Activated CD4-positive, alpha-beta T cell treated with anti-CD3 and anti-CD28 coated beads, Interleukin-2, amount 50 U/mL, for 4 hours (primary cell): Measurements from ENCODE around the gene CMTM6.
"Not testable (repeated sequence)": the region's sequence is repeated elsewhere in the genome, so short reads cannot be mapped to it uniquely, and the experiment has no call there.

Experiments used
- DNase-seq, 2 experiments: peaks; one replicate each; pipeline ENCODE4 v3.0.0-alpha.2; 2020

The CMTM6 gene

GRCh38 chr3:32502118-32502945 lies at the start of gene CMTM6:
CMTM6 (minus strand) TSS chr3:32502852; CDS start chr3:32502745, 107 bp downstream.
- DNase-seq = peak; percentile 56 to 60

- no peak for DNase-seq
Measured at GRCh38 chr3:32552013-32552412, 49.4 kb upstream of the CMTM6 start.

- no peak for DNase-seq
Measured at GRCh38 chr3:32551496-32551895, 48.8 kb upstream of the CMTM6 start.

- no peak for DNase-seq
Measured at GRCh38 chr3:32551087-32551486, 48.4 kb upstream of the CMTM6 start.

DNA sequence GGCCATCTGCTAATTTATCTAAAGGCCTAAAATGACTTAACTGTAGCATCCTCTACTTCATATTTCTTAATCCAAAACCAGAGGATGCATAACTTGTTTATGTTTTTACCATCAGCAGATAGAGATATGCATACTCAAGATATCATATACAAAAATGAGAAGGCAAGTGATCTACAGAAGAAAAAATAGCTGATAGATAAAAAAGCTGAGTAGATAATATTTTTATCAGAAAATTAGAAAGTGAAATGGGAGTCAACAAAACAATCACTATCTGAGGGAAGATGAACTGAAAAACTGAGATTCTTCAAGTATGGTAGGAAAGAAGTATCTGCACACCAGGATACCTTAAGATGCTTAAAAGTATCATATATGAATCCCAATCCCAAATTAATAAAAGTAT lies 42.7 kb upstream of the CMTM6 start:
- DNase-seq = no peak

DNA sequence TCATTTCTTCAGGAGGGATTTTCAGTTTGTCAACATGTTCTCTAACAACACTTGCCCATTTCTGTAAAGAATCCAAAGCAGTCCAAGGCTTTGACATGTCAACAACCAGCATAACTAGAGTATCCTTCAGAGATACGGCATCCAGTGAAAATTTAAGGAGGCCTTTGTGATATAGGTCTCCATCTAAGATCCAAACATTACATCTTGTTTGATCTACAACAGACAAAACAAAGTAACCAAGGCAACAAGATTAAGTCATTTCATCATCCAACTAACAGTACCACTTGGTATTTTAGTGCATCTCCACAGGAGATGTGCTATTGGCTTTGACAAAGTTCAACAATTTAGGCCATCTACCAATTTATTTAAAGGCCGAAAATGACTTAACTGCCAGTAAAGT lies 42.2 kb upstream of the CMTM6 start:
- DNase-seq = no peak

DNA sequence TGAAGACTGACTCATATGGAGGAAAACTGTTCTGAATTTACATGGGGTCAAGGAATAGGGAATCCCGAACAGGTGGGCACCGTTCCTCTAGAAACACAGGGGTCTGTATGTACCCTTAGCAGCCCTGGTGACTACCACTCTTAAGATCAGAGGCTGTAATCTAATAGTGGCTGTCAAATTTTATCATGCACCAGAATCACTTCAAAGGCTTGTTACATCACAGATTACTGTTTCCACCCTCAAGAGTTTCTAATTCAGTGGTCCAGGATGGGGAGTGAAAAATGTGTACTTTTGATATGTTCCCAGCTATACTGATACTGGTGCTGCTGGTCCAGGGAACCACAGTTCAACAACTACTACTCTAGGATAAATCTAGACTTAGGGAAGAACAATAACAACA lies 40.2 kb upstream of the CMTM6 start:
- no peak for DNase-seq

DNA sequence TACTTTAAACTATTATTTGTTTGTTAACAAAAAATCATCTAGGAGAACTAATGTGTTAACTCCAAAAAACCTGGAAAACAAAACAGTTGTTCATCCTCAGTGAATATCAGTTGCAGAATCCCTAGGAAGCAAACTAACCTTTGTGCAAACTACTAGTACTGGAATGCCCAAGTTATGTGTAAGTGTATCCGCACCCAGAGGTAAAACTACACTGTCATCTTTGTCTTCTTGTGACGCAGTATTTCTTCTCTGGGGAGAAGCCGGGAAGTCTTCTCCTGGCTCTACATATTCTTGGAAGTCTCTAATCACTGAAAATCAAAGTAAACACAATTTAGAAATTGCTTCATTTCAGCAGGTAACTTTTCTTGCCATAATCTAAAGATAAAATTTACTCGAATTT lies 38.2 kb upstream of the CMTM6 start:
- DNase-seq = no peak

GRCh38 chr3:32532434-32532833 lies 29.8 kb upstream of the CMTM6 start:
- DNase-seq = no peak

DNA sequence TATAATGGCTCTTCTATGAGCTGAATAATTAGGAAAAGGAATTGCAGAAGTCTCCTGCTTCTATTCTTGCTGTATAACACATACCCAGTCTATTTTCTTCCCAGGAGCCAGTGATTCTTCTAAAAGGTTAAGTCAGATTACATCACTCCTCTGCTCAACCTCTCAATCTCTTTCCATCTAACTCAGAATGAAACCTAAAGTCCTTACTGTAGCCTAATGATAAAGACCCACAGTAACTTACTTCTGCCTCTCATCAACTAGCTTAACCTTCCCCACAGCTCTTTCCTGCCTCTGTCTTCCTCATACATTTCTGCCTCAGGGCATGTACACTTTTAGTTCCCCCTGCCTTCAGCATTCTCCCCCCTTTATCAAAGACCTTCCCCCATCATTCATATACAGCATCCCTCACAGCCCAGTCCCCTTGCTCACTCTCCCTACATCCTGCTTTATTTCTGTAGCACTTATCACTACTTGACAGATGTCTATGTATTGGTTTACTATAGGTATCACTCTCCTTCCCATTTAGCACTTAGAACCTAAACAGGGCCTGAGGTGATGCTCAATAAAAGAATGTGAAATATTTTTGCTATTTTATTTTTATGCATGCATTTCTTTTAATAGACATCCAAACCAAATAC lies 28.5 kb upstream of the CMTM6 start:
- DNase-seq = no peak

- DNase-seq = no peak
Measured at GRCh38 chr3:32525720-32526119, 23.1 kb upstream of the CMTM6 start.

- no peak for DNase-seq
Measured at GRCh38 chr3:32522682-32523081, 20.0 kb upstream of the CMTM6 start.

DNA sequence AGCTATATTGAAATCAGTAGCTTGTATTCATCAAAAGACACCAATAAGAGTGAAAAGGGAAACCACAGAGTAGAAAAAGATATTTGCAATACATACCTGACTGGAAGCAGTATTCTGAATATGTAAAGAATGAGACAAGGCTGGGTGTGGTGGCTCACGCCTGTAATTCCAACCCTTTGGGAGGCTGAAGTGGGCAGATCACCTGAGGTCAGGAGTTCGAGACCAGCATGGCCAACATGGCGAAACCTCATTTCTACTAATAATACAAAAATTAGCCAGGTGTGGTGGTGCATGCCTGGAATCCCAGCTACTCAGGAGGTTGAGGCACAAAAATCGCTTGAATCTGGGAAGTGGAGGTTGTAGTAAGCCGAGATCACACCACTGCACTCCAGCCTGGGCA lies 16.3 kb upstream of the CMTM6 start:
- DNase-seq = not testable (repeated sequence)

- DNase-seq = not testable (repeated sequence)
Measured at GRCh38 chr3:32516751-32517150, 14.1 kb upstream of the CMTM6 start.

- DNase-seq = no peak
Measured at GRCh38 chr3:32511005-32511404, 8.4 kb upstream of the CMTM6 start.

DNA sequence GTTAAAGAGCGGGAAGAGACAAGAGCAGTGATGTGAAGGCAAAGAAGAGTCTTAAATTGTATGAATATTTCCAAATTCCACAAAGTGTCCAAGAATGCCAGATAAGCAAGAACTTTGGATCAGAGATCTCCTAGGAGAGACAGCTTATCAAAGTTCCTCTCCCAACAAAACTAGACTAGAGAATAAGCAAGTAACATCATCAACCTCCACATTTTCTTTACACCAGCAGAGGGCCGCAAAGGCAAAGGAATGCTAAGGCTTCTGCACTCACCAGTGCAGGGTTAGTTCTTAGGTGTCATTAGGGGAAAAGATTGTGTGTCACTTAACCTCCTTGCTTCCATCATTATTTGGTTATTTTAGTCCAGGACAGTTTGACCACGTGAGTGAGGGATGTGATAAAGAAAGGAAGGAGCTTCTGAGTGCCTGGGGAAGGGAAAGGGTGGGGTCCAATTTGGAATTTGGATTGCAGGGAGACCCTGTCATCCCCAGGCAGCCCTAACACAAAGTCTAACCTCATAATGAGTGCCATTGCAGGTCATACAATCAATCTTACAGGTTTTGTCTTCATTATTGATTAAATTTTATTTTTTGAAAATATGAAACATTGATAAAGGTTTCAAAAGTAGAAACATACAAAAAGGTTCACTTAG lies 7.5 kb upstream of the CMTM6 start:
- DNase-seq = peak; percentile 59 to 63

- no peak for DNase-seq
Measured at GRCh38 chr3:32508711-32509110, 6.1 kb upstream of the CMTM6 start.

GRCh38 chr3:32506466-32506865 lies 3.8 kb upstream of the CMTM6 start:
- DNase-seq = no peak

GRCh38 chr3:32502946-32503286 lies 264 bp upstream of the CMTM6 start:
- no peak for DNase-seq

GRCh38 chr3:32501783-32502117 lies 902 bp downstream of the CMTM6 start:
- DNase-seq = no peak

GRCh38 chr3:32500880-32501782 lies 1.5 kb downstream of the CMTM6 start:
- no peak for DNase-seq

DNA sequence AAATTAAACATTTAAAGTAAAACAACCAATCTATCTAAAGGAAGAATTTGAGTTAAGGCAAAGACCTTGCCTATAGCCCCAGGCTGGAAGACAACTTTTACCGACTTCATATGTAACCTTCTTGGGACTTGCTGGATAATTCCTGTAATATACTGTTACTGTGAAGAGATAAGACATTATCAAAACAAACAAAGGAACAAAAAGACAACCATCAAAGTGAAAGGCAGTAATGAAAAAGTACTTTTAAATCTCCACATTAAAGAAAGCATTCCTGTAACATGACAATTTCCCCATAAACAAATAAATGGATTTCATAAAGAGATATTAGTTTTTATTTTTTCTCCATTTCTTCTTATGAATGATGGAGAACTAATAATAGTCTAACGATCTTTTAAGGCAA lies 2.4 kb downstream of the CMTM6 start:
- no peak for DNase-seq

GRCh38 chr3:32499585-32499984 lies 3.1 kb downstream of the CMTM6 start:
- no peak for DNase-seq
